Endothelial cell (in vitro differentiated cells): ENCODE results near the gene RPL4. TPM values are rescaled to one million over a fixed set of nuclear protein-coding genes. Genes with fewer than 3 reads are reported as not detected.
A peak's percentile ranks its signal among the peaks of the same experiment; 100 is the strongest.
"Not testable (repeated sequence)": the region's sequence is repeated elsewhere in the genome, so short reads cannot be mapped to it uniquely, and the experiment has no call there.

Source experiments
- DNase-seq: peaks from one replicate; pipeline ENCODE4 v3.0.0; 2021; ENCODE audit warnings: low spot score
- H3K27ac Mint-ChIP-seq: one replicate; pipeline ENCODE4 v1.8.0; 2021; ENCODE audit warnings: mixed read lengths, inconsistent platforms; ENCODE audit not compliant: unreplicated experiment
- H3K27me3 Mint-ChIP-seq: one replicate; pipeline ENCODE4 v1.8.0; 2021; ENCODE audit warnings: mild to moderate bottlenecking, moderate library complexity, mixed read lengths, inconsistent platforms; ENCODE audit not compliant: unreplicated experiment
- H3K36me3 Mint-ChIP-seq: one replicate; pipeline ENCODE4 v1.8.0; 2021; ENCODE audit warnings: mild to moderate bottlenecking, low read depth, mixed read lengths, inconsistent platforms; ENCODE audit not compliant: unreplicated experiment
- H3K4me1 Mint-ChIP-seq: one replicate; pipeline ENCODE4 v1.8.0; 2021; ENCODE audit warnings: mild to moderate bottlenecking, mixed read lengths, inconsistent platforms; ENCODE audit not compliant: unreplicated experiment
- H3K4me3 Mint-ChIP-seq: one replicate; pipeline ENCODE4 v1.8.0; 2021; ENCODE audit warnings: mild to moderate bottlenecking, mixed read lengths, inconsistent platforms; ENCODE audit not compliant: unreplicated experiment
- H3K9me3 Mint-ChIP-seq: one replicate; pipeline ENCODE4 v1.8.0; 2021; ENCODE audit warnings: mixed read lengths, inconsistent platforms; ENCODE audit not compliant: unreplicated experiment
- CTCF ChIP-seq: fragments of 200-600 bp; sonication (generic); IDR thresholded peaks from one replicate; pipeline ENCODE4 v1.5.0; 2021; ENCODE audit warnings: antibody characterized with exemption; ENCODE audit not compliant: unreplicated experiment
- total RNA-seq: library from RNA; stranded (reverse); fragmentation: NEBNext Ultra II Directional; extraction: Animal tissue kit (Norgen Biotek cat#: 25700); gene quantifications from one replicate; pipeline ENCODE4 v1.2.1, GENCODE V29; 2021; ENCODE audit not compliant: unreplicated experiment

RPL4 gene
- total RNA-seq, 1 donor from 2014 or later: 3,652 TPM

- no peak for TF ChIP-seq CTCF
- peaks cover 9% of the 10 kb centered on the region for H3K27me3 Mint-ChIP-seq
- H3K4me1 Mint-ChIP-seq: peaks cover 17% of the 10 kb centered on the region
- H3K9me3 Mint-ChIP-seq: no peaks in the 10 kb centered on the region
- no peak for DNase-seq
- H3K27ac Mint-ChIP-seq: no peak overlapping the region
- peak overlapping the region; percentile 47 for H3K4me3 Mint-ChIP-seq
- H3K36me3 Mint-ChIP-seq: peaks cover 40% of the 10 kb centered on the region
These were observed 42.0 kb downstream of the RPL4 start for GRCh38 chr15:66462627-66463026.

- Mint-ChIP-seq H3K27me3 (peaks cover 9% of the 10 kb centered on the region), H3K36me3 (peaks cover 40% of the 10 kb centered on the region), H3K4me1 (peaks cover 17% of the 10 kb centered on the region), H3K9me3 (no peaks in the 10 kb centered on the region), H3K4me3 (peak overlapping the region; percentile 21), H3K27ac (no peak overlapping the region)
- no peak for DNase-seq
- no peak for TF ChIP-seq CTCF
These were observed 42.7 kb downstream of the RPL4 start for GRCh38 chr15:66461917-66462316.

- peaks cover 17% of the 10 kb centered on the region for H3K4me1 Mint-ChIP-seq
- peak overlapping the region; percentile 94 for H3K27ac Mint-ChIP-seq
- not testable (repeated sequence) for H3K9me3 Mint-ChIP-seq, DNase-seq, H3K4me3 Mint-ChIP-seq, H3K27me3 Mint-ChIP-seq
- peaks cover 41% of the 10 kb centered on the region for H3K36me3 Mint-ChIP-seq
These were observed 43.4 kb downstream of the RPL4 start for GRCh38 chr15:66461294-66461693.

- H3K36me3 Mint-ChIP-seq: peaks cover 41% of the 10 kb centered on the region
- peak overlapping the region; percentile 18 for H3K4me3 Mint-ChIP-seq
- DNase-seq: no peak
- H3K9me3 Mint-ChIP-seq: no peaks in the 10 kb centered on the region
- TF ChIP-seq CTCF: no peak
- peaks cover 9% of the 10 kb centered on the region for H3K27me3 Mint-ChIP-seq
- peaks cover 17% of the 10 kb centered on the region for H3K4me1 Mint-ChIP-seq
- H3K27ac Mint-ChIP-seq: peak overlapping the region; percentile 94
These were observed 44.6 kb downstream of the RPL4 start for GRCh38 chr15:66459818-66460615.

- DNase-seq: no peak
- H3K9me3 Mint-ChIP-seq: no peaks in the 10 kb centered on the region
These were observed 48.4 kb downstream of the RPL4 start for GRCh38 chr15:66456211-66456610.

More at GRCh38 chr15:66456211-66456610, 48.4 kb downstream of the RPL4 start:
- H3K4me1 Mint-ChIP-seq: peaks cover 17% of the 10 kb centered on the region
- no peak for TF ChIP-seq CTCF
- H3K4me3 Mint-ChIP-seq: no peak overlapping the region
- H3K27me3 Mint-ChIP-seq: peaks cover 8% of the 10 kb centered on the region
- no peak overlapping the region for H3K27ac Mint-ChIP-seq
- peaks cover 28% of the 10 kb centered on the region for H3K36me3 Mint-ChIP-seq
